ENCODE results near the gene ATP5F1E.

Gene ATP5F1E

DNA sequence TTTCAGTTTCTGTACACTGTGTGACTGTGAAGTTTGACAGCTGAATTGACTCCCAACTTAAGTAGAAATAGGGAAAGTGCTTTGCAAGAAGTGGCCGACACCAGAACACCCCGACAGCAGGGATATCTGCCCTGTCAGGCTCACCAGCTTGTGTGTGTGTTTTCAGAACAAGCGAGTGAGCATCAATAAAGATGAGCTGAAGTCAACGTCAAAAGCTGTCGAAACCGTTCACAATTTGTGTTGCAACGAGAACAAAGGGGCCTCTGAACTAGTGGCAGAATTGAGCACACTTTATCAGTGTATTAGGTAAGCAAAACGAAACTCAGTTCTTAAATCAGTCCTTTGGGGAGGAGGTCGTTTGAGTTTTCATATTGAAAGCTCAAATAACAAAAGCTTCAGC lies 40.4 kb downstream of the ATP5F1E start:
- no peak overlapping the region for H3K4me3 ChIP-seq (replicated peaks; ENCODE audit: low read depth, low read length)
- DNase-seq (ENCODE audit: low read depth): no peak
- TF ChIP-seq, protein P1, sequence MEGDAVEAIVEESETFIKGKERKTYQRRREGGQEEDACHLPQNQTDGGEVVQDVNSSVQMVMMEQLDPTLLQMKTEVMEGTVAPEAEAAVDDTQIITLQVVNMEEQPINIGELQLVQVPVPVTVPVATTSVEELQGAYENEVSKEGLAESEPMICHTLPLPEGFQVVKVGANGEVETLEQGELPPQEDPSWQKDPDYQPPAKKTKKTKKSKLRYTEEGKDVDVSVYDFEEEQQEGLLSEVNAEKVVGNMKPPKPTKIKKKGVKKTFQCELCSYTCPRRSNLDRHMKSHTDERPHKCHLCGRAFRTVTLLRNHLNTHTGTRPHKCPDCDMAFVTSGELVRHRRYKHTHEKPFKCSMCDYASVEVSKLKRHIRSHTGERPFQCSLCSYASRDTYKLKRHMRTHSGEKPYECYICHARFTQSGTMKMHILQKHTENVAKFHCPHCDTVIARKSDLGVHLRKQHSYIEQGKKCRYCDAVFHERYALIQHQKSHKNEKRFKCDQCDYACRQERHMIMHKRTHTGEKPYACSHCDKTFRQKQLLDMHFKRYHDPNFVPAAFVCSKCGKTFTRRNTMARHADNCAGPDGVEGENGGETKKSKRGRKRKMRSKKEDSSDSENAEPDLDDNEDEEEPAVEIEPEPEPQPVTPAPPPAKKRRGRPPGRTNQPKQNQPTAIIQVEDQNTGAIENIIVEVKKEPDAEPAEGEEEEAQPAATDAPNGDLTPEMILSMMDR (IDR thresholded peaks at IDR 0.05; ENCODE audit: low read length, missing control alignments): no peak

GRCh38 chr20:58990651-58991445 lies 41.3 kb downstream of the ATP5F1E start:
- H3K4me3 ChIP-seq (replicated peaks; ENCODE audit: low read depth, low read length): no peak overlapping the region
- no peak for DNase-seq (ENCODE audit: low read depth)
- TF ChIP-seq, protein P1 (IDR thresholded peaks at IDR 0.05; ENCODE audit: low read length, missing control alignments): no peak

GRCh38 chr20:58989196-58989595 lies 42.9 kb downstream of the ATP5F1E start:
- DNase-seq (ENCODE audit: low read depth): no peak
- no peak overlapping the region for H3K4me3 ChIP-seq (replicated peaks; ENCODE audit: low read depth, low read length)
- TF ChIP-seq, protein P1 (IDR thresholded peaks at IDR 0.05; ENCODE audit: low read length, missing control alignments): no peak

DNA sequence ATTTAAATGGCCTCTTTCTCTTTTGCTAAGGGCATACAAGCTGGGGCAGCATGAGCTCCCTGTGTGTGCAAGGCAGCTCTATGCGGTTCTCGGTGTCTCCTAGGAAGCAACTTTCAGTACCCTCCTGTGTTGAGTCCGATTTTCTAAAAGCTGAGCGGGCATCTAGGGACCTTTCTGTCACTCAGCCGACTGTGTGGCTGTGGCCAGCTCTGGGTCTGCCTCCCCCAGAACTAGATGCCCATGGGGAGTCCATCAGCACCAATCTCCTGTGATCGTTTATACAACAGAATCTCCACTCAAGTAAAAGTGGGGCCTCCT lies 43.6 kb downstream of the ATP5F1E start:
- TF ChIP-seq, protein P1 (IDR thresholded peaks at IDR 0.05; ENCODE audit: low read length, missing control alignments): no peak
- DNase-seq (ENCODE audit: low read depth): no peak
- H3K4me3 ChIP-seq (replicated peaks; ENCODE audit: low read depth, low read length): no peak overlapping the region

- no peak overlapping the region for H3K4me3 ChIP-seq (replicated peaks; ENCODE audit: low read depth, low read length)
- DNase-seq (ENCODE audit: low read depth): no peak
- TF ChIP-seq, protein P1 (IDR thresholded peaks at IDR 0.05; ENCODE audit: low read length, missing control alignments): no peak
Measured at GRCh38 chr20:58987790-58988564, 44.2 kb downstream of the ATP5F1E start.

DNA sequence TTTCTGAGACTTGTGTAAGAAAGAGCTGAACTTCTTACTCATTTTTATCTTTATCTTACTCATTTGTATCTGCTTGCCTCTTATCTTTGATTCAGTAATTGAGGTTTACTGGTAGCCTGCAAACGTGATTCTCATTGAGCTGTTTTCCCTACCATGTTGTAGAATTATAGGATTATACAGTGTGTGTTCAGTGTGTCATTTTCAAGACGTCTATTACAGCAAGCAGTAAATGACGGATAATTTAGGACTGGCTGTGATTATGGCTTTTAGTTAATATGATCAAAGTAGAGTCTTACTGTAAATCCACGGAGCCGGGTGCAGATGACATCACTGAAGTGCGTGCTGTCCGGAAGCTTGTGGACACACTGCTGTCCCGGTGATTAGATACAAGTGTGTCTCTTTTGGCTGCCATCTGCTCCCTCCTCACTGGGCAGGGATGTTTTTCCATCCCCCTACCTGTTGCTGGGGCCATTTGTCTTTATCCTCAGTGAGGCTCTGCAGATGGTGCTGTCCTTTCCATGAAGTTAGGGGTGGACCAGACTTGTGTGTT lies 45.1 kb downstream of the ATP5F1E start:
- no peak for DNase-seq (ENCODE audit: low read depth)
- TF ChIP-seq, protein P1 (IDR thresholded peaks at IDR 0.05; ENCODE audit: low read length, missing control alignments): no peak
- no peak overlapping the region for H3K4me3 ChIP-seq (replicated peaks; ENCODE audit: low read depth, low read length)
